Hepatocyte (in vitro differentiated cells): Measurements from ENCODE around the gene MTCH2.

ENCODE experiments used
- CTCF ChIP-seq: fragments of 200-600 bp; sonication (generic); IDR thresholded peaks from 2 replicates; pipeline ENCODE4 v1.5.1; 2016; ENCODE audit warnings: antibody characterized with exemption, mild to moderate bottlenecking; ENCODE audit not compliant: poor library complexity
- EZH2 ChIP-seq: fragments of 200-600 bp; sonication (generic); IDR thresholded peaks from 2 replicates; pipeline ENCODE4 v1.6.1; 2016; ENCODE audit warnings: antibody characterized with exemption, mild to moderate bottlenecking, borderline replicate concordance
- EZH2phosphoT487 ChIP-seq: fragments of 200-600 bp; sonication (generic); IDR thresholded peaks from one replicate; pipeline ENCODE4 v1.6.1; 2018; ENCODE audit warnings: antibody characterized with exemption, mild to moderate bottlenecking, low read depth, moderate library complexity; ENCODE audit not compliant: unreplicated experiment, severe bottlenecking

- TF ChIP-seq EZH2phosphoT487 (no peak), CTCF (no peak), EZH2 (no peak)
These were observed 45.8 kb upstream of the MTCH2 start for GRCh38 chr11:47688111-47688510.
